HepG2 (cell line): ENCODE measurements around the gene TSTD2. TPM values are rescaled to one million over a fixed set of nuclear protein-coding genes. Genes with fewer than 3 reads are reported as not detected.

ENCODE experiments used
- ATAC-seq: fragments of 200-7000 bp; cut with Tn5 transposase; 3 replicates; pipeline ENCODE4 v1.9.1; 2020; ENCODE audit warnings: mild to moderate bottlenecking, moderate library complexity
- BruUV-seq: library from RNA; stranded (reverse); fragments of 400-500 nt; replicated peaks from 2 replicates; lab custom pipeline; 2021; lab: Mats Ljungman, UMichigan
- CTCF ChIA-PET: fragments of 300-600 bp; formaldehyde crosslinking; extraction: SDS; loops from one replicate; lab custom pipeline; 2021; ENCODE audit warnings: low total read pairs, inconsistent platforms, low intra/inter-chr PET ratio; lab: Yijun Ruan, JAX
- POLR2A ChIA-PET: fragments of 350-600 bp; sonication (Branson Sonifier 250); formaldehyde crosslinking; loops from one replicate; lab custom pipeline; 2020; ENCODE audit warnings: antibody characterized with exemption, inconsistent platforms; lab: Yijun Ruan, JAX
- DNase-seq: peaks from one replicate; pipeline ENCODE4 v3.0.0-alpha.2; 2015; ENCODE audit warnings: low spot score
- FAIRE-seq: peaks from 3 replicates; lab custom pipeline; 2011; peaks lifted over from hg19 to GRCh38; lab: Jason Lieb, UNC
- H2AFZ ChIP-seq: one replicate; pipeline ENCODE4 v1.6.1; 2011; ENCODE audit warnings: low read length, inconsistent platforms
- H3K27ac ChIP-seq: fragments of 300-600 bp; 3 replicates; pipeline ENCODE4 v1.8.0; 2011; ENCODE audit warnings: mixed run types, mild to moderate bottlenecking, mixed read lengths, low read length, inconsistent platforms; ENCODE audit not compliant: insufficient read depth; ENCODE audit errors: extremely low read length
- H3K27me3 ChIP-seq, 2 experiments: fragments of 200-600 bp in 1 of 2; 2 replicates in 1 of 2; 3 replicates in 1 of 2; pipeline versions ENCODE4 v1.6.0 to v1.8.0; 2011; ENCODE audit warnings: low read length in 2 of 2, mild to moderate bottlenecking in 2 of 2, moderate library complexity in 2 of 2, inconsistent platforms in 1 of 2; ENCODE audit not compliant: insufficient read depth in 2 of 2, control insufficient read depth in 1 of 2
- H3K36me3 ChIP-seq, 2 experiments: fragments of 200-600 bp in 1 of 2; replicated peaks in 1 of 2; 2 replicates in 1 of 2; 3 replicates in 1 of 2; pipeline versions ENCODE4 v1.5.1 to v1.8.0; 2011; ENCODE audit warnings: low read length in 2 of 2, inconsistent platforms in 1 of 2; ENCODE audit not compliant: insufficient read depth in 2 of 2, control insufficient read depth in 1 of 2
- H3K4me1 ChIP-seq: 2 replicates; pipeline ENCODE4 v1.5.1; 2012; ENCODE audit warnings: low read length, inconsistent platforms; ENCODE audit not compliant: insufficient read depth
- H3K4me2 ChIP-seq: 2 replicates; pipeline ENCODE4 v1.6.0; 2011; ENCODE audit warnings: low read depth, low read length, inconsistent platforms
- H3K4me3 ChIP-seq, 3 experiments: fragments of 200-600 bp in 1 of 3; sonication (generic), shearing (Covaris generic) in 1 of 3; replicated peaks in 1 of 3; 2 replicates each; pipeline ENCODE4 v1.5.1; 2011 to 2016; ENCODE audit warnings: low read length in 3 of 3, inconsistent platforms in 2 of 3, low read depth in 2 of 3, mild to moderate bottlenecking in 2 of 3, control low read depth in 1 of 3, mixed read lengths in 1 of 3; ENCODE audit not compliant: insufficient read depth in 1 of 3
- H3K79me2 ChIP-seq: one replicate; pipeline ENCODE4 v1.6.1; 2011; ENCODE audit warnings: low read length, inconsistent platforms; ENCODE audit not compliant: insufficient read depth
- H3K9ac ChIP-seq: 2 replicates; pipeline ENCODE4 v1.6.0; 2011; ENCODE audit warnings: mild to moderate bottlenecking, low read depth, low read length, inconsistent platforms; ENCODE audit not compliant: insufficient read depth
- H3K9me3 ChIP-seq: 2 replicates; pipeline ENCODE4 v1.5.1; 2012; ENCODE audit warnings: mild to moderate bottlenecking, low read length
- H4K20me1 ChIP-seq: 2 replicates; pipeline ENCODE4 v1.6.0; 2011; ENCODE audit warnings: inconsistent platforms, mild to moderate bottlenecking, low read length, moderate library complexity; ENCODE audit not compliant: insufficient read depth
- ATF5 ChIP-seq: sonication (generic); formaldehyde crosslinking; IDR thresholded peaks from 2 replicates; pipeline ENCODE4 v1.4.0; 2020; ENCODE audit warnings: mild to moderate bottlenecking, low read depth, missing genetic modification reagents
- BORCS8-MEF2B ChIP-seq: sonication (generic); formaldehyde crosslinking; IDR thresholded peaks from 2 replicates; pipeline ENCODE4 v1.8.0; 2022; ENCODE audit warnings: mild to moderate bottlenecking, missing genetic modification reagents
- HDAC1 ChIP-seq: sonication (generic); formaldehyde crosslinking; IDR thresholded peaks from 2 replicates; pipeline ENCODE4 v1.5.1; 2020; ENCODE audit warnings: mild to moderate bottlenecking, missing genetic modification reagents
- IKZF4 ChIP-seq: sonication (generic); formaldehyde crosslinking; IDR thresholded peaks from 2 replicates; pipeline ENCODE4 v1.5.1; 2020; ENCODE audit warnings: borderline replicate concordance, mild to moderate bottlenecking, low read depth, missing genetic modification reagents; ENCODE audit errors: not compliant biosample characterization
- KAT2B ChIP-seq: fragments of 150-350 bp; IDR thresholded peaks from 2 replicates; pipeline ENCODE4 v1.6.1; 2014; ENCODE audit warnings: low read depth, low read length, borderline replicate concordance
- KIAA2018 ChIP-seq: sonication (generic); formaldehyde crosslinking; IDR thresholded peaks from 2 replicates; pipeline ENCODE4 v1.5.0; 2020; ENCODE audit warnings: mild to moderate bottlenecking, missing genetic modification reagents, borderline replicate concordance
- MBD4 ChIP-seq: IDR thresholded peaks from 2 replicates; pipeline ENCODE4 v1.6.1; 2012; ENCODE audit warnings: low read length, inconsistent platforms, borderline replicate concordance
- MED1 ChIP-seq: sonication (generic); formaldehyde crosslinking; IDR thresholded peaks from 2 replicates; pipeline ENCODE4 v1.4.0; 2020; ENCODE audit warnings: missing genetic modification reagents
- MED13 ChIP-seq: sonication (generic); formaldehyde crosslinking; IDR thresholded peaks from 2 replicates; pipeline ENCODE4 v1.5.0; 2020; ENCODE audit warnings: missing genetic modification reagents
- ZNF24 ChIP-seq: fragments of 450-650 bp; IDR thresholded peaks from 2 replicates; pipeline ENCODE4 v1.6.1; 2017; ENCODE audit warnings: antibody characterized with exemption, mild to moderate bottlenecking
- ZNF44 ChIP-seq: sonication (generic); formaldehyde crosslinking; IDR thresholded peaks from 2 replicates; pipeline ENCODE4 v1.5.1; 2020; ENCODE audit warnings: mild to moderate bottlenecking, missing genetic modification reagents
- ZNF605 ChIP-seq: sonication (generic); formaldehyde crosslinking; IDR thresholded peaks from 2 replicates; pipeline ENCODE4 v1.8.0; 2022; ENCODE audit warnings: mild to moderate bottlenecking, missing genetic modification reagents
- ZNF83 ChIP-seq: sonication (generic); formaldehyde crosslinking; IDR thresholded peaks from 2 replicates; pipeline ENCODE4 v1.4.0; 2020; ENCODE audit warnings: missing genetic modification reagents, mild to moderate bottlenecking, borderline replicate concordance
- WGBS: methylation state at CpG from one replicate; pipeline ENCODE4 v1.1.6; 2017; ENCODE audit warnings: low lambda C conversion rate; 5-methylcytosine and 5-hydroxymethylcytosine counted together
- in situ Hi-C: cut with HindIII; loops from 2 replicates; pipeline ENCODE4 v1.10.0; 2017; ENCODE audit warnings: low pct_unique_long_range_greater_than_20kb; ENCODE audit not compliant: extremely low pct_ligation_motif_present
- intact Hi-C: fragments of 100-400 bp; cut with micrococcal nuclease; formaldehyde crosslinking; loops from one replicate; pipeline ENCODE4 v1.10.0; 2022; ENCODE audit not compliant: unreplicated experiment
- polyA plus RNA-seq, 8 experiments: library from polyadenylated mRNA; depleted of rRNA in 3 of 8; stranded (reverse) in 7 of 8; unstranded in 1 of 8; fragments of >200 nt; fragmentation: Illumina TruSeq in 4 of 8; extraction: Trizol in 4 of 8; gene quantifications; 2 replicates each; pipeline versions ENCODE4 v1.2.1 to v1.2.3, GENCODE V29; 2011 to 2016; ENCODE audit warnings: low read depth in 4 of 8, missing spikeins in 1 of 8, mixed read lengths in 1 of 8; ENCODE audit not compliant: insufficient read depth in 1 of 8
- total RNA-seq, 5 experiments: library from RNA; depleted of rRNA; stranded (reverse); fragments of >200 nt; fragmentation: Illumina TruSeq; extraction: Trizol; gene quantifications; 2 replicates each; pipeline ENCODE4 v1.2.3, GENCODE V29; 2016; ENCODE audit warnings: low read depth in 1 of 5

Gene TSTD2
- total and polyA plus RNA-seq, 2 of the 13 experiments (the other 11 are each of a cell fraction or from before 2014, with no cell fraction given): 16.0 to 23.1 TPM

DNA sequence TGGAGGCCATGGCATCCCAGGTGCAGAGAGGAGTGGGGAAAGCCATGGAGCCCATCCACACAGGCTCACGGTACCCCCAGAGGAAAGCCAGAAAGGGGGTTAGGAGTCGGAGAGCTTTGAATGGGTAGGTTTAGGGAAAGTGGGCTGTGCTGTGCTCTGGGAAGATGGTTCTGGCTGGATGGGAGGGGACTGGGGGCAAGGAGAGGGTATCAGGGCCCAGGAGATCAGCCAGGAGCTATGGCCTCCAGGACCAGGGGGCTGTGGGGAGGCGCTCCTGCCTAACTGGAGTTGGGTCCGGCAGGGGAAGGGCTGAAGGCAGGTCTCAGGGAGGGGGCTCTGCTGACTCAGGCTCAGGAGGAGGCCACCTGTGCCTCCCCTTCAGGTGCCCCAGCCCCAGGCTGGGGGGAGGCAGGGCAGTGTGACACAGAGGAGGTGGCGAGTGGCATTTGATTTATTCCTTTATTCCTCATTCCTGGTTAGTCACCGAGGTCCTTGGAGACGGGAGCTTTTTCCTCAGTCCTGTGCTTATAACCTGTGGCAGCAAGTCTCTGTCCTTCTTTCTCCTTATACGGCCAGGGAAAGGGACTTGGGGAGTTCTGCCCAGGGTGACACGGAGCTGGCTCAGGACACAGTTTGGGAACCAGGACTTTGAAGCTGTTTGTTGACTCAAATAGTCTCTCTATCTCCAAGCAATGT, 60.8 kb downstream of the TSTD2 start:
- POLR2A ChIA-PET: no interaction called here
- no peaks in the 10 kb centered on the region for H3K4me1 ChIP-seq
- H3K79me2 ChIP-seq: no peaks in the 10 kb centered on the region
- intact Hi-C loops (no loop called here), in situ Hi-C loops (no loop called here)
- WGBS: 54% methylated on average over 8 of the region's 9 CpGs
- H3K27ac ChIP-seq: no peak overlapping the region
- CTCF ChIA-PET: no interaction called here
- peaks cover 0 to 19% of the 10 kb centered on the region in 2 experiments; a peak in 1 of 5 replicates for H3K27me3 ChIP-seq
- FAIRE-seq (no peak), ATAC-seq (no peak), DNase-seq (no peak)
- no peaks in the 10 kb centered on the region for H3K9me3 ChIP-seq
- H2AFZ ChIP-seq: no peak overlapping the region
- no peak overlapping the region for H3K9ac ChIP-seq
- no peaks in the 10 kb centered on the region for H4K20me1 ChIP-seq
- no peaks in the 10 kb centered on the region for H3K36me3 ChIP-seq
- H3K4me3 ChIP-seq: no peak overlapping the region
- TF ChIP-seq MED1 (no peak), MED13 (CRISPR knock-in tag) (no peak), ZNF605 (no peak), HDAC1 (CRISPR knock-in tag) (no peak), ZNF83 (no peak), ZNF44 (CRISPR knock-in tag) (no peak), BORCS8-MEF2B (CRISPR knock-in tag) (no peak), KIAA2018 (no peak), ZNF24 (no peak), IKZF4 (CRISPR knock-in tag) (no peak), MBD4 (no peak), KAT2B (no peak), ATF5 (no peak)
- BruUV-seq: no TSS peak
- no peak overlapping the region for H3K4me2 ChIP-seq
